ENCODE measurements around the gene WASHC1.
"Not testable (repeated sequence)": the region's sequence is repeated elsewhere in the genome, so short reads cannot be mapped to it uniquely, and the experiment has no call there.

Gene WASHC1, protein sequence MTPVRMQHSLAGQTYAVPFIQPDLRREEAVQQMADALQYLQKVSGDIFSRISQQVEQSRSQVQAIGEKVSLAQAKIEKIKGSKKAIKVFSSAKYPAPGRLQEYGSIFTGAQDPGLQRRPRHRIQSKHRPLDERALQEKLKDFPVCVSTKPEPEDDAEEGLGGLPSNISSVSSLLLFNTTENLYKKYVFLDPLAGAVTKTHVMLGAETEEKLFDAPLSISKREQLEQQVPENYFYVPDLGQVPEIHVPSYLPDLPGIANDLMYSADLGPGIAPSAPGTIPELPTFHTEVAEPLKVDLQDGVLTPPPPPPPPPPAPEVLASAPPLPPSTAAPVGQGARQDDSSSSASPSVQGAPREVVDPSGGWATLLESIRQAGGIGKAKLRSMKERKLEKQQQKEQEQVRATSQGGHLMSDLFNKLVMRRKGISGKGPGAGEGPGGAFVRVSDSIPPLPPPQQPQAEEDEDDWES

DNA sequence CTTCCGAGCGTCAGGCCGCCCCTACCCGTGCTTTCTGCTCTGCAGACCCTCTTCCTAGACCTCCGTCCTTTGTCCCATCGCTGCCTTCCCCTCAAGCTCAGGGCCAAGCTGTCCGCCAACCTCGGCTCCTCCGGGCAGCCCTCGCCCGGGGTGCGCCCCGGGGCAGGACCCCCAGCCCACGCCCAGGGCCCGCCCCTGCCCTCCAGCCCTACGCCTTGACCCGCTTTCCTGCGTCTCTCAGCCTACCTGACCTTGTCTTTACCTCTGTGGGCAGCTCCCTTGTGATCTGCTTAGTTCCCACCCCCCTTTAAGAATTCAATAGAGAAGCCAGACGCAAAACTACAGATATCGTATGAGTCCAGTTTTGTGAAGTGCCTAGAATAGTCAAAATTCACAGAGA, at the start of gene WASHC1:
TSS of gene WASHC1 (minus strand) at position 101 of the 400 bp plus-strand sequence. CDS start 4,457 bp downstream, outside the sequence.
- not testable (repeated sequence) for DNase-seq (ENCODE audit: low read depth, low spot score)

DNA sequence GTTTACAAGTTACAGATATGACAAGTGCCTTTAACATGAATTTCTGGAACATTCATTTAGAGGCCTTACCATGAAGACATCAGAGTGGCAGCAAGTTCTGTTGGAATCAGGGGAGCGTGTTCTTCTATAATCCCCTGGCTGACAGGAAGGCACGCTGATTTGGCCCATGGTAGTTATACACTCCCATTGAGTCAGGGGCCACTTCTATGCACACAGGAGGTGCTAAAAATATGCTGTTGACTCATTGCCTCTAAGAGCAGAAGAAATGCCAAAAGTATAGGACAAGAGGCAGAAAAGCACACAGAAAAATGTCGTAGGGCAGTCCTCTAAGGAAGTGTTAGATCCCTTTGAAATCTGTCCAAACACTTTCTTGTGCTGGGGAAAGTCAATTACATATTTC, 49.1 kb upstream of the WASHC1 start:
- not testable (repeated sequence) for DNase-seq (ENCODE audit: low read depth, low spot score)

DNA sequence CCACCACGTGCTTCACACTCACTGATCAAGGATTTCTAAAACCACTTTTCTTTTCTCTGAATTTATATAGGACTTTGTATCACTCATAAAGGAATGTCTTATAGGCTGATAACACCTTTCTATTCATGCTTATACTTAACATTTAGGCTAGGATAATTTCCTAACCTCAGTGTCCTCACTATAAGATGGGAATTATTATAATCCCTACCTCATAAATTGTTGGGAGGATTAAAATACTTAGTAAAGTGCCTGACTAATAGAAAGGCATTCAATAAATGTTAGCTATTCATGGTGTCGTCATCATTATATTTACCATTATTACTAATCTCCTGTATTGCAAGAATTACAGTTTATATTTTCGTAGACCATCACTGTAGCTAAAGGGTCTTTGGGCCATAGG, 47.1 kb upstream of the WASHC1 start:
- DNase-seq (ENCODE audit: low read depth, low spot score), result not testable (repeated sequence)

DNA sequence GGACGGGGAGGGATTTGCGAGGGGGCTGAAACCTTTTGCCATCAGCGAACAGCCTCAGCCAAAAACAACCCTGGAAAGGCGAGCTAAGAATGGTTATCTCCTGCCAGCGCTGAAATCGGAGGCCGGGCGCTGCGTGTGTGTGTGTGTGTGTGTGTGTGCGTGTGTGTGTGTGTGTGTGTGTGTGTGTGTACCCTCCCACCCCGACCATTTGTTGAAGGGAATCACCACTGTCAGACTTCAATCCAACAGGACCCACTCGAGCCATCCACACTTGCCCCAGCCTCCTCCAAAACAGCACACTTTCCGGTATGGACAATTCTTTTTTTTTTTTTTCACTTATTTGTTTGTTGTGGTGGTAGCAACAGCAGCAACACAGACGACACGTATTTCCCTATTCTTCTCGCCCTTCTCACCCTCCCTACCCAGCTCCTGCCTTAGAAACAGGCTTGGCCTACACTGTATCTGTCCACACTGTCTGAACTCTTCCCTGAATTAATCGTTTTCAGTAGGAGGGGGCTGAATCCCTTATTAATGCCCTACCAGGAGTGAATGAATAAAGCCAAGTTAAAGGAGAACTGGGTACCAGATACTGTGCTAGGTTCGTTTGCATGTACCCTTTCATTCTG, 44.8 kb upstream of the WASHC1 start:
- not testable (repeated sequence) for DNase-seq (ENCODE audit: low read depth, low spot score)

DNA sequence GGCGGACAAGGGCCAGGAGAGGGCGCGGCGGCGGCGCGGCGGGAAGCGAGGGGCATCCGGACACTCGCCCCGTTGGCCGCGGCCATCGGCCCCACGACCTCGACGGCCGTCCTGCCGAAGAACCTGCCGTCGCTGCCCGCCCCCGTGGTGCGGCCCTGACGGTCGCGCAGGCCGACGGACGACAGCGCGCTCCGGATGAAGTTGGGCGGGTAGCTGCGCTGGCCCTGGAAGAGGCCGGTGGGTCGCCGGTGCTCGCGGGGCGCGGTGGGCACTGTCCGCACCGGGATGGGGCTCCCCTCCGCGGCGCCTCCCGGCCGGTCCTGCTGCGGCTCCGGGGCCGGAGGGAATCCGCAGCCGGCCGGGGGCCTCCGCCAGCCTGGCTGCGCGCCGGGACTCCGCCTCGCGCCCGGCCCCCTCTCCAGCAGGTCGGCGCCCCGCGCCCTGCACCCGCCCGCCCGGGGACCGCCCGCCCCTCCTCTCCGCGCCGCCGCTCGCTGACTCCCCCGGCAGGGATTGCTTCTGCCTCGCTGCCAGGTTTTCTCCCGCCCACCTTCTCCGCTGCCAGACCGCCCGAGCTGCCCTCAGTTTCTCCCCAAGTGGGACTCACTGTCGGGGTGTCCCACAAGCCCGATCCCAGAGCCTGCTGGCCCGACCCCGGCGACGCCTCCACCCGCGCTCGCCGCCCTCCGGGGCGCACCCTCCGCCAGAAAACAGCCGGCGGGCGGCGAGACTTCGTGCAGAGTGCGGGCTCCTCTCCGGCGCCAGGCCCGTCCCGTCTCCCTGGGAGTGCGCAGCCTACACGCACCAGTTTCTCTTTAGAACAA, 44.0 kb upstream of the WASHC1 start:
- DNase-seq (ENCODE audit: low read depth, low spot score), result not testable (repeated sequence)

DNA sequence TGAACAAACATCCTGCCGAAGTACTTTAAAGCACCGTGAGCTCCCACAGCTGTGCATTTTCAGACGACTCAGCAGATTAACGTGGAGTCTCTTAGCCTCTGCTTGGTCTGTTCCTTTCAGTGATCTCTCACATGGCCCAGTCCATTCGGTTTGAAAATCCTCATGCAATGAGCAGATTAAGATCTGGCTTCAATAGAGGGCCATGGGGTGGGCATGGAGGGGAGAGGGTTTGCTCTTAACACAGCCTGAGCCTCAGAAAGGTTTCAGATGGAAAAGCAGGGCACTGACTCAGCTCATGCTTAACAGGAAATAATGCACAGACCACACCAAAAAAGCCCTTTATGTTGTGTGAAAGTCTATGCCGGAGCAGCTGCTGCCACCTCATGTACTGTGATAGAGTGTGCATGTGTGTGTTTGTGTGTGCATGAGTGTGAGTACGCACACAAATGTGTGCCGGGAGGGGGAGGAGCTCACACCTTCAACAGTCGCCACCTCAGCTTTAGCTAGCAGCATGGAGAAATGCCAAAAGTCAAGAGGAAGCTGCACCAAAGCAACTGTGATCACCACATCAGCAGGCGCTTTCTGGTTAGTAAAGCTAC, 33.9 kb upstream of the WASHC1 start:
- DNase-seq (ENCODE audit: low read depth, low spot score), result not testable (repeated sequence)

DNA sequence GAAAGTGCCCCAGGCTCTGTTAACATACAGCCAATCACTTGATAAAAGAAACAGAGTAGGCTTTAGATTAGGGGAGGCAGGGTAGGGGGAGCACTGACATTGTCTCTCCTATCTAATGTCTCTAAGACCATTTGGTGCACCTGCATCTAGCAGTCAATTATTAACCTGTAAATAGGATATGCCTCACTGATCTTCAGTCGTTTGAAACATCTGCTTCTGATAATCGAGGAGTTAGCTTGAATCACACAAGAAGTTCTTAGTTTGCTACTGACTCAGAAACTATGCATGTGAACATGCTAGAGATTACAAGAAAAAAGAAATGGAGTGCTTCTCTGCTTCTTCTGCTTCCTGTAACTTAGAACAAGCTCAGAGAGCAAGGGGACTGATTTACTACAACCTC, 23.4 kb upstream of the WASHC1 start:
- DNase-seq (ENCODE audit: low read depth, low spot score), result not testable (repeated sequence)

DNA sequence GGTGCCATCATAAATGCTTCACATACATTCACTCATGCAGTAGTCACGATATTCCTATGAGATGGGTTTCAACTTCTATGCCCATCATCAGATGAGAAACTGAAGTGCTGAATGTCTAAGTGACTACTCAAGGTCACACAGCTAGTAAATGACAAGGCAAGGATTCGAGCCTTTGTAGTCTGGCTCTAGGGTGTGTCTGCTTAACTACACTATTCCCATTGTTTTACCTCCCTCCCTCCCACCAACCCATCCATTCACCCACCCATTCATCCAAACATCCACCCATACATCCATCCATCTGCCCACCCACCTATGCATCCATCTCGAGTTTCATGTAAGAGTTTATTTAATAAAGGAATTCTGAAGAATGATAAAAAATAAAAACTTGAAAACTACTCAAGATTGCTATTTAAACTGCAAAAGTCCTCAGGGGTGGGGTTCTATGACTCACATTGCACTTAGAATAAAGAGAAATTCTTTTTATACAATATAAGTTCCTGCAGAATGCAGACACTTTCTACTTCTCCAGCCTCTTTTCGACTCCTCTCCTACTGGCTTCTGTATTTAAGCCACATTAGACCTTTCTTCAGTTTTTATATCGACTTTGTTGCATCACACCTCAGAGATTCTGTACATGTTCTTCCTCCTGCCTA, 19.1 kb upstream of the WASHC1 start:
- not testable (repeated sequence) for DNase-seq (ENCODE audit: low read depth, low spot score)

DNA sequence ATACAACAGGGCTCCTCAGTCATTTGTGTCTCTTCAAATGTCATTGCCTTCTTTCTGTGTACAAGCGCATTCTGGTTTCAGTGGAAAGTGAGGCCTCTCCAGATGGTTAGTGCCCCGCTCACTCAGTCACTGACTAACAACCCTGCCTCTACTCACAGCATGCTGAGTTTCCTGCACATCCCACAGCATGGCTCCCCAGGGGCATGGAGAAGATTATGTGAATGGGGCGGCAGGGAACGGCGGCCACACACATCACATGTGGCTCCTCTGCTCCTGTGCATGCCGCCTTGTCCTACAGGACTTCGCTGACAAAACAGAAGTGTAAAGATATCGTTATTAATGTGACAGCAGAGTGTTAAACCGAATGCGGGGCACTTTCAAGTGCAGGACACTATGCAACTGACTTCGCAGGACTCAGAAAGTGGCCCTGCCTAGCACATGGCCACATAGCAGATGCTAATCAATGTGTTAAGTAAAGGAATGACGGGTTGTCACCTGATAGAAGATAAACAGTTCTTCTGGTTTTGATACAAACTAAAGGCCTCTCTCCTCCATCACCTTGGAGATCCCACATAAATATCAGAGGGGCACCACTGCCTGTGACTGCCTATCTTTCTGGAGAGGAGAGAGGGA, 17.5 kb upstream of the WASHC1 start:
- DNase-seq (ENCODE audit: low read depth, low spot score), result not testable (repeated sequence)

DNA sequence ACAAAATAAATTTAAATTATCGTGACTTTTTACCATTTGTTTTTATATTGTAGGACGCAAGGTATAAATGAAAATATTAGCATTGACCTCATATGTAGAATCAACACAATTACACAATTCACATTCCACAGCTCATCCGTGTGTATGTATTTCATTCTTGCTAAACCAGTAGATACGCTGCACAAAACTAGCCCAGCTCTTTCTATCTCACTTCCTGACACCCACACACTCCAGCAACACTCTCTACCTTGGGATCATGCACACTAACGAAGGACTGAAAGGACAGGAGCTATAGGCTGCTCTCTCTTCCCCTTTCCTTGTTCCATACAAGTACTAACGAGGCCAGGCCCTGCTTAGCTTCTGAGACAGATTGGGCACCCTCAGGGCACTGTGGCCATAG, 16.9 kb upstream of the WASHC1 start:
- not testable (repeated sequence) for DNase-seq (ENCODE audit: low read depth, low spot score)

DNA sequence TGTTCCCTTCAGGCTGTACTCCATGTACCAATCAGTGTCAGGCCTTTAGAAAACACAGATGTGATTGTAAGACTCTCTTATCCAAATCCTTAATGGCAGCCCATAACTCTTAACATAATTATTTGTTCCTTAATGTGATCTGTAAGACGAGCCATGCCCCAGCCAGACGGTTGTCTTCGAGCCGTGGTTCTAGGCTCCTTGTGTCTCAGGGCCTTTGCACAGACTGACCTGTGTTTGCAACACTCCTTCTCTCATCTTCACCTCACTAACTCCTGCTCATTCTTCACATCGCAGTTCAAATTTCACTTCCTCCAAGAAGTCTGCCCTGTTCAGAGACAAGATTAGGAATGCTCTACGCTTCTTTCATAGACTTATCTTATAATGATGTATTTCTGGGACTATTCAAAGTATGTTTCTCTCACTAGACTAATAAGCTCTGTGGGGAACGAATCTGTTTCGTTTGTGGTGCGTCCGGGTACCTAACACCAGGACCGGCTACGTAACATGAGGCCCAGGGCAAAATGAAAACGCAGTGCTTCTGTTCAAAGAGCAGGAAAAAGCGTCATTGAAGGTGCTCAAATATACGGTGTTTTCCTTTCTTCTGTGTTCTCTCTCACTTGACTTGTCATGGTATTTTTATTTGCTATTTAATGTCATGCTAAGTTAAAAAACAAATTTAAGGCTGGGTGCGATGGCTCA, 16.1 kb upstream of the WASHC1 start:
- not testable (repeated sequence) for DNase-seq (ENCODE audit: low read depth, low spot score)

DNA sequence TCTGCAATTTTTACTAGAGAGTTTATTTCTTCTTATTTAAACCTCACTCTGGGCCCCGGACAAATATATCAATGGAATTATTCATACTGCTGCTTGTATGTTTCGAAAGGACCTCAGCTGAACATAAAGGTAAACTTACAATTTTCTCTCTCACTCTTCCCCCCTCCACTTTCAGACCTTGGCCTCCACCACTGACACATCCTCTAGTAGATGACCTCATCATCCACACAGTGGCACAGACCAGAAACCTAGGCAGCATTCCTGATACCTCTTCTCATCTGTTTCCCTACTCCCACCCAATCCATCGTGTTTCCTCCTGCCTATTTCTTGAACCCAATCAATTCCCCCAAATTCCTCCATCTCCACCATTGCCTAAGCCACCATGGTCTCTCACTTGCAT, 15.2 kb upstream of the WASHC1 start:
- DNase-seq (ENCODE audit: low read depth, low spot score), result not testable (repeated sequence)

DNA sequence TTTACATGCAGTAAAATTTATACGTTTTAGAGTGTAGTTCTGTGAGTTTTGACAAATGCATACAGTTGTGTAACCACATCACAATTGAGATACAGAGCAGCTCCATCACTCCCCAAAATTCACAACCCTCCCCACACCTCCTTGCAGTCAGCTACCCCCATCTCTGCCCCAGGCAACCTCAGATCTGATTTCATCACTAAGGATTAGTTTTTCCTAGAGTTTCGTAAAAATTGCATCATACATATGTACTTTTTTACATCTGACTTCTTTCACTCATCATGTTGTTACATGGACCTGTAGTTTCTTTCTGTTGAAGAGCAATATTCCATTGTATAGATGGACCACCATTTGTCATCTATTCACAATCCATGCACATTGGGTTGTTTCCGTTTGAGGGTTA, 14.4 kb upstream of the WASHC1 start:
- not testable (repeated sequence) for DNase-seq (ENCODE audit: low read depth, low spot score)

DNA sequence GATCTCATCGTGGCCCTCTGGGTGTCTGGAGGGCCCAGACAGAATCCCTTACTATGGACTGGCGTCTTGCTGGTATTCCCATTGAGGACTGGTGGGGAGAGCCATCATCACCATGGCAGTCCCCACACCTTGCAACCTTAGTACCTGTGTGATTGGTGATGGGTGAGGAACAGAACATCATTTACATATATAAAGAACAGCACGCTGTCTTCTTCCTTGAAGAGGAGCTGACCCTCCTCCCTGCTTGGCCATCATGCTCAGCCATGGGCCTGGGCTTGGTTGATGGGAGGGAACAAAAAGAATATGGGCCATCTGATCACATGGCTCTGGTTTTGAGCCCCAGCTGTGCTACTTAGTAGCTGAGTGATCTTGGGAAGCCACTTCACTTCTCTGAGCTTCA, 13.9 kb upstream of the WASHC1 start:
- not testable (repeated sequence) for DNase-seq (ENCODE audit: low read depth, low spot score)

DNA sequence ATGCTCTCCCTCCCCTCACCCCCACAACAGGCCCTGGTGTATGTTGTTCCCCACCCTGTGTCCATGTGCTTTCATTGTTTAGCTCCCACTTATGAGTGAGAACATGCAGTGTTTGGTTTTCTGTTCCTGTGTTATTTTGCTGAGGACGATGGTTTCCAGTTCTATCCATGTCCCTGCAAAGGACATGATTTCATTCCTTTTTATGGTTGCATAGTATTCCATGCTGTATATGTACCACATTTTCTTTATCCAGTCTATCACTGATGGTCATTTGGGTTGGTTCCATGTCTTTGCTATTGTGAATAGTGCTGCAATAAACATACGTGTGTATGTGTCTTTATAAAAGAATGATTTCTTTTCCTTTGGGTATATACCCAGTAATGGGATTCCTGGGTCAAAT, 12.6 kb upstream of the WASHC1 start:
- not testable (repeated sequence) for DNase-seq (ENCODE audit: low read depth, low spot score)

DNA sequence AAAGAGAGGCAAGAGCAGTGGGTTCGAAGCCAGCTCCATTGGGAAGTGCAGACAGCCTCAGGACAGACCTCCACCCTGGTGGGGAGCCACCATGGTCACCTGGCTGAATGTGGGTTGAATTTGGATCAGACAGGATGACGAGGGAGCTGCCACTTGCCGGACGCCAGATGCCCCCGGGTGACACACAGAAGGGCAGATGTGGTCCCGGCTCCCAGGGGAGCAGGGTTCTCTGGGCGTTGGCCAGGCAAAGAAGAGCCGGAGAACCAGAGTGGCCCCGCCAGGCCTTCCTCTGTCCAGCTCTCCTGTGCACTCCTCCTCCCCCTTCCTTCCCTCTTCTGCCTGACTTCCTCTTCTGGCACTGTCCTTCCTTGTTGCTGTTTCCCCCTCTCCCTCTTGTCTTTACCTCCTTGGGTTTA, 12.0 kb upstream of the WASHC1 start:
- DNase-seq (ENCODE audit: low read depth, low spot score), result not testable (repeated sequence)

DNA sequence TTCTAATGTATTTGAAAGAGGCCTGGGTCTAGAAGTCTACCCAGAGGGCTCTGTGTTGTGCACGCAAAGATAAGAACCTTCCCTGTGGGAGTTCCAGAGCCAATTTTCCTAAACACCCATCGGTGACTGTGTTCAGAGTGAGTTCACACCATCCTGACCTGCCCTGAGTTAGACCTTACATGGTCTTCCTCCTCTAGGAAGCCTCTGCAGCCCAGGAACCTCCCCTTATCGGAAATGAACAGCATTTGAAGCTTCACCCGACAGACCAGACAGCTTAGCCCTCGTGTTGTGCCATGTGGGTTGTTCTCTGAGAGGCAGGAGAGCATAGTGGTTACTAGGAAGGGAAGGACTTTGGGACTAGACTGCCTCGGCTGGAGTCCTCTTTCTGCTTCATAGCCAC, 3.1 kb upstream of the WASHC1 start:
- DNase-seq (ENCODE audit: low read depth, low spot score), result not testable (repeated sequence)

DNA sequence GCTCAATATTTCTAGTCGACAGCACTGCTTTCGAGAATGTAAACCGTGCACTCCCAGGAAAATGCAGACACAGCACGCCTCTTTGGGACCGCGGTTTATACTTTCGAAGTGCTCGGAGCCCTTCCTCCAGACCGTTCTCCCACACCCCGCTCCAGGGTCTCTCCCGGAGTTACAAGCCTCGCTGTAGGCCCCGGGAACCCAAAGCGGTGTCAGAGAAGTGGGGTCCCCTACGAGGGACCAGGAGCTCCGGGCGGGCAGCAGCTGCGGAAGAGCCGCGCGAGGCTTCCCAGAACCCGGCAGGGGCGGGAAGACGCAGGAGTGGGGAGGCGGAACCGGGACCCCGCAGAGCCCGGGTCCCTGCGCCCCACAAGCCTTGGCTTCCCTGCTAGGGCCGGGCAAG, 481 bp downstream of the WASHC1 start:
- DNase-seq (ENCODE audit: low read depth, low spot score), result not testable (repeated sequence)

DNA sequence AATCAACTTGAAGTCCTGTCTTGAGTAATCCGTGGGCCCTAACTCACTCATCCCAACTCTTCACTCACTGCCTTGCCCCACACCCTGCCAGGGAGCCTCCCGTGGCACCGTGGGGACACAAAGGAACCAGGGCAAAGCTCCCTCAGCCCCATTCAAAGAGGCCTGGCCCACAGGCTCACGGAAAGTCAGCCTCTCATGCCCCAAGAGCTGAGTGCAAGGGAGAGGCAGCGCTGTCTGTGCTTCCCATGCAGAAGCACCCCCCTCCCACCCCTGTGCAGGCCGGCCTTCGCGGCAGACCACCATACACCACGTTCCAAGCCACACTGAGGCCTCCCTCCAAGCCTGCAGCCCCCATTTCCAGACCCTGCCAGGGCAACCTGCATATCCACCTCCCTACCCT, 7.6 kb downstream of the WASHC1 start:
- DNase-seq (ENCODE audit: low read depth, low spot score), result not testable (repeated sequence)

DNA sequence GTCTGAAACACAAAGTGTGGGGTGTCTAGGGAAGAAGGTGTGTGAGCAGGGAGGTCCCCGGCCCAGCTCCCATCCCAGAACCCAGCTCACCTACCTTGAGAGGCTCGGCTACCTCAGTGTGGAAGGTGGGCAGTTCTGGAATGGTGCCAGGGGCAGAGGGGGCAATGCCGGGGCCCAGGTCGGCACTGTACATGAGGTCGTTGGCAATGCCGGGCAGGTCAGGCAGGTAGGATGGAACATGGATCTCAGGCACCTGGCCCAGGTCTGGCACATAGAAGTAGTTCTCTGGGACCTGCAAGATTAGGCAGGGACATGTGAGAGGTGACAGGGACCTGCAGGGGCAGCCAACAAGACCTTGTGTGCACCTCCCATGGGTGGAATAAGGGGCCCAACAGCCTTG, 12.4 kb downstream of the WASHC1 start:
- DNase-seq (ENCODE audit: low read depth, low spot score), result not testable (repeated sequence)

Data from smooth muscle cell of the brain vasculature (primary cell).